Glomerular endothelial cell (primary cell): Measurements from ENCODE around the gene N4BP2L1. TPM values are rescaled to one million over a fixed set of nuclear protein-coding genes. Genes with fewer than 3 reads are reported as not detected.

ENCODE experiments used
- DNase-seq: peaks from one replicate; pipeline ENCODE4 v3.0.0-alpha.2; 2011; ENCODE audit warnings: low read depth, low spot score; ENCODE audit errors: extremely low read depth
- total RNA-seq: library from RNA; depleted of rRNA; stranded (reverse); fragments of >200 nt; gene quantifications from 2 replicates; pipeline ENCODE4 v1.2.3, GENCODE V29; 2015

The N4BP2L1 gene
- total RNA-seq, 1 donor from 2014 or later: 5.7 TPM

DNA sequence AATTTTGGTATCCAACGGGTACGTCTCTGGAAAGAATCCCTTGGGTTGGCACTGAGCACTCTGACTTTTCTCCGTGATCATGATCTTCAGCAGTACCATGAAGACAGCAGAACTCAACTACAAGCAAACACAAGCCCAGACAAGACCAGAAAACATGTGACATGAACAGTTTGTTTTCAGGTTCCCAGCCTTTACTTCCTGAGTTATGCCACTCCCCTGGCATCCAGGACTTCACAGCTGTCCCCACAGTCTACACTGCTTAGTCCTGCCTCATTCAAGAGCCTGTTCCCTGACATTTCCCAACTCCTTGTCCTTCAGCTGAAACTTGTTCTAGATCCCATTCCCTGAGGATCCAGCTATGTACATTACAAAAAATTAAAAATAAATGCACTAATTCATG, 4.9 kb upstream of the N4BP2L1 start:
- no peak for DNase-seq

DNA sequence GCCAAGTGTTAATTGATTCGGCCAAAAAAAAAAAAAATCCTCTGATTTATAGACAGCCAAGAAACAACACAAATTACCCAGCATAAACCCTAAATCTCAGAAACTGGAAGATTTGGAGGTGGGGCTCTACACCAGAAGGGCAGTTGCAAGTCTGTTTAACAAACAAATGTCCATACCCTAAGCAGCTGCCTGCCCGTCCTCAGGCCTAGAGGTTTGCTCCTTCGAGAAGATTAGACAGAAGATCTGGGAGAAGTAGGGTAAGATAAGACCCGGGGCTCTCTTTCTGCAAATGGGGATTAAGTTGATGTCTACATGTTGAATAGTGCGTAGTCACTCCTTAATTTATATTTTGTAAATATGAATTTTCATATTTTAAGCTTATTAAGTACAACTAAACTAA, 3.4 kb upstream of the N4BP2L1 start:
- no peak for DNase-seq

DNA sequence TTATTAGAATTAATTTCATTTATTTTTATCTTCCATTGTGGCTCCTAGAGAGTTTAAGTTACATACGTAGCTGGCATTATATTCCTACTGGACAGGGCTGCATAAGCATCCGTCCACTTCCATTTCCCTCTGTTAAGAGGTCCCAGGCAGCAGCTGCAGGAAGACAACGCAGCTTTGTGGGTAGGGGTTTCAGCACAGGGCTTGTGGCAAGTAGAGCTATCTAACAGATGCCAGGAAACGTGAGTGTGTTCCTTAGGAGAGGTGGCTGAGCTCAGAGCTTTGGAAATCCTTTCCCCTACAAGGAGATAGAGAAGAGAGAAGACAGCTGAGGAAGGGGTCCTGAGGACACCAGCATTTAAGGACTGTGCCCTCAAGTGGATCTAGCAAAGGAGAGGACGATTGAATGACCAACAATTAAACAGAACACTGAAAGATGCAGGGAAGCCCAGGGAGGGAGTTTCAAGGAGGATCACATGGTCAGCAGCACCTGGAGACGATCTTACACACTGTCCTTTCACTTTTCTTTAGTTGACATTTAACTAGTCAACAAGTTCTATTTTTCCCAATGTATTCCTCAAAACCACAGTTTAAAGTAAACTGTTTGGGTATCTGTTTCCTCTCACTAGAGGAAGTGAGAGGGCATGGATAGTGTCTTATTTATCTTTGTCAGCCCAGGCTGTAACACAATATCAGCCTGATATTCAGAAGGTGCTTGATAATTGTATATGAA, 2.3 kb upstream of the N4BP2L1 start:
- DNase-seq: no peak

DNA sequence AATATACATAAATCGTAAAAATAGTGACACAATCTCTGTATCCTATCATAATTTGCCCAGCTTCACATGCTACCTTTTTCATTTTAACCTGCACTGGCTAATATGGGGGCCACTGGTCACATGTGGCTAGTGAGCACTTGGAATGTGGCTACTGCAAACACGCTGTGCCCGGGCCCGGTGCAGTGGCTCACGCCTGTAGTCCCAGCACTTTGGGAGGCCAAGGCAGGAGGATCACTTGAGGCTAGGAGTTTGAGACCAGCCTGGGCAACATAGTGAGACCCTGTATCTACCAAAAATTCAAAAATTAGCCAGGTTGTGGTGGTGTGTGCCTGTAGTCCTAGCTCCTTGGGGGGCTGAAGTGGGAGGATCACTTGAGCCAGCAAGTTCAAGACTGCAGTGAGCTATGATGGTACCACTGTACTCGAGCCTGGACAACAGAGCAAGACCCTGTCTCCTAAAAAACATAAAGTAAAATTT, 1.5 kb upstream of the N4BP2L1 start:
- DNase-seq: no peak

DNA sequence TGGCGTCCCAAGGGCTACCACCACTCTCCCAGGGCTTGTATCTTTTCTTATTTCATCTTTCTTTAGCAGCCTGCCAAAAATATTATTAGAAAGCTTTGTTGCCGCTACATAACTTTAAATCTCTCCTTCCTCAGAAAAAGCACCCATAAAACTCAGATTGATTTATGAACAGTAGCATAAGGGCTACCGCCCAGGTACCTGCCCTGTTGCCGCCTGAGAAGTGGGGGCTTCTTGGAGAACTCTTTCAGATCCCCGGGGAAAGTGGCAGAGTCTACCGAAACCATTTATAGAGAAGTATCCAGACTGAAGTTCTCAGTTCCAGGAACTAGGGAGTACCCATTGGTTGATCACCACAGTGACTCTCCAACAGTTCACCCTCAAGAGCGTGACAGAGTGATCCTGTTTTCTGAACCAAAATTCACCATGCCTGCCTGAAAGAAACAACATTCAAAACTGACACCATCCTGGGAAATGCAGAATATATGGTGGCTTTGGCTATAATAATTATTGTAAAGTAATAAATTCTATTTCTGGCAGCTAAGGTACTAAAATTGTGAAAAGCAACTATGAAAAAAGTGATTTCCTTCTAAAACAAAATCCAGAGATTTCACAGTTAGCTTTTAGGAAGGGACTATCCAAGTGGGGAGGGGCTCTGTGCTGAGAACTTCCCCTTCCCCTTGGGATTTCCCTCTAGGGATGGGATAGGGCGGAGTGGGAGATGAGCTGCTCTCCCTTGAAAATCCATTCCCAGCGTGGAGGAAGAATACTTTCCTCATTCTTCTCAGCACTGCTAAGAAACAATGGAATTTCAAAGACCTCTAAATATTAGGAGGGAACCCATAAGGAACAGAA, 877 bp upstream of the N4BP2L1 start:
- no peak for DNase-seq

DNA sequence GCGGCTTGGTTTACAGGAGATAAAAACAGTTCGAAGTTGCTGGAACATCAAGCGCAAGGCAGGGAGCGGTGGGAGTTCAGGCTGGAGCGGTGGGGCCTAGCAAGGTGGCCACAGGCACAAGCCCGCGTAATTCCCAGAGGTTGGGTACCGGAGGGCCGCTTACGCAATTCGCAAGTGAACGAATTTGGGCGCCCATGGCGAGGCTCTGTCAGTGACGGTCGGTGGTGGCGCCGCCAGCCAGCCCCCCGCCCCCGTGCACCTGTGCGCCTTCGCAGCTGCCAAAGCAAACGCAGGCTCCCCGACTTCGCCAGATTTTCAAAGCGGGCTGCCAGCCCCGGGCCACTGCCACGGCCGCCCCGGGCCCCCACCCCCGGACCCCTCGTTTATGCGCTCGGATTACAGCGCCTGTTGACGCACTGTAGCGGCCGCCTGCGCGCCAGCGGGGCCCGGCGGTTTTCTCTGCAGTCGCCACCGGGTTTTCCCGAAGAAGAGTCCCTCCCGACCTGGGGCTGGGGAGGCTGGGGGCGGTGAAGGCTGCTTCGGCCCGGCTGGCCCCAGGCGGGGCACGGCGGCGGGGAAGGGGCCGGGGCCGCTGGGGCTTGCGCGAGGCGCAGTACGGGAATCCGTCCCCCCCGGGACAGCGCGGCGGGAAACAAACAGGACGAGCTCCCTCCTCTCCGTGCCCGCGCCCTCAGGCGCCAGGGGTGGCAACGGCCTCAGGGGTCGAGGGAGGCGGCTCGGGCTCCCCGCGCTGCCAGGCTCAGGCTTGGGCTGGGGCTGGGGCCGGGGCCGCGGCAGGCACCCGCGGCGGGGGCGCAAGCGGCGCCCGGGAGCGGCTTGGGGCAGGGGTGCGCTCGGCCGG, 709 bp downstream of the N4BP2L1 start:
- no peak for DNase-seq

DNA sequence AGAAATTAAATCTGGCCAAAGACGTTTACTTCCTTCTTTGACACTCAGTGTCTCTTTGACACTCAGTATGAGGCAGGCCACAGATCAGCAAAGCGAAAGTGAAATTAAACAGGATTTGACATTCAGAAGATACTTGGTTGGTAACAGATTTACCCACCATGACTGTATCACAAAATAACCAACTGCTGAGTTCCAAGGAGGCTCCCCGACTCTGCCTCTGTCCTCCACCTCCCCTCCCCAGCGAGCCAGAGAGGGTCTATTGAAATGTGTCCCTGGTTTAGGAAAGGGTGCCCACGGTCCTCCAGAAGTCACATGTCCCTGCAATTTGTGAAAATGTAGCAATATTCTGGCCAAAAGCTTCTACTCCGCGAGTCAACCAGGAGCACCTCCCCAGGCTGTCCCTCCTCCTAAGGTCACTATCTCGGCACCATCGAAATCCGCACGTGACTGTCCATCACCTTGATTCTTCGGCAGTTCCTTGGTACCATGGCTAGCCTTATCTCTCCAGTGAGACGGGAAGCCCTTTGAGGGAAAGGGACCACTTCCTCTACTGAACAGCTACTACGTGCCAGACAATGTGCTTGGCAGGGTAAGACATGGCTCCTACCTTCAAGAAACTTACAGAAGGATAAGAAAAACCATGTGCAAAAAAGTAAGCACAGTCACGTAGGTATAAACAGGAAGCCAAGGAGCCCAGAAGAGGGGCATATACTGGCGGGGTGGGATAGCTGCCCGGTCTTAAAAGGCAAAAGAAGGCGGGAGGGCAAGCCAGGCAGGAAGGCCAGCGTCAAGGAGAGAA, 1.5 kb downstream of the N4BP2L1 start:
- DNase-seq: no peak

DNA sequence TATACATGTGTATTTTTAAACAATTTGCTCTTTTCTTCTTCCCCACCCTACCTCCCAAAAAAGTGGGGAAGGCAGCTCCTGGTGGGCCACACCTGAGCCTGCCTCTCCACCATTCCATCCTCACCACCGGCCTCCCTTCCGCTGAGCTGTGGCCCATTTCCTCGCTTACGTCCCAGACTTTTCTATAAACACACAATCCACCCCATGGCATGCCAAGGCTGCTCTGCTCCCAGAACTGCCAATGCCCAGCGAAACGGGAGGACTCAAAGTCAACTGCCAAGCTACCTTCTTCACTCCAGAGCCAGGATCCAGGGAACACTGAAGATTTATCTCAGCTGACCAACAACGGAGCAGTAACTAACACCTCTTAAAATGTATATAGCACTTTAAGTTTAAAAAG, 2.8 kb downstream of the N4BP2L1 start:
- DNase-seq: no peak

DNA sequence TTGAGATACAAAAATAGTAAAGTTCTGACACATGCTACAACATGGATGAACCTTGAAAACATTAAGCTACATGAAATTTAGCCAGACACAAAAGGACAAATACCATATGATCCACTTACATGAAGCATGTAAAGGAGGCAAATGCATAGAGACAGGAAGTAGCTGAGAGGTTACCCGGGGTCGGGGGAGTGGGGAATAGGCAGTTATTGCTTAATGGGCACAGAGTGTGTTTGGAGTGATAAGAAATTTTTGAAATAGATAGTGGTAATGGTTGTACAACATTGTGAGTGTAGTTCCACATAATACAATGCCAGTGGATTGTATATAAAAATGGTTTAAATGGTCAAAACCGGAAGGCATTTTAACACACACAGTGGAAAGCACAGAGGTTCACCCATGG, 4.3 kb downstream of the N4BP2L1 start:
- DNase-seq: no peak

DNA sequence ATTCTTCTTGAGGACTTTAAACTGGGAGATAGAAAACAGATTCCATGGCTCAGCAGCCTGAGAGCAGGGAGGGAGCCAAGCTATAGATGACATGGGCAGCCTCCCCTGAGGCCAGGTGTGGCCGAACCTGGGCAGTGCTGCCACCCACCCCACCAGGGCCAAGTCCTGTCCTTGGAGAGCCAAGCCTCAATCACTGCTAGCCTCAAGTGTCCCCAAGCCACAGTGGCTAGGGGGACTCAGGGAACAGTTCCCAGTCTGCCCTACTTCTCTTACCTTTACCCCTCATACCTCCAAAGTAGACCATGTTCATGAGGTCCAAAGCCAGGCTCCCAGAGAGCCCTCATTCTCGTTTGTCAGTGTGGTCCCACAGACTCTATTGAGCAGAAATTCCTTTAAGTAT, 8.1 kb downstream of the N4BP2L1 start:
- no peak for DNase-seq

DNA sequence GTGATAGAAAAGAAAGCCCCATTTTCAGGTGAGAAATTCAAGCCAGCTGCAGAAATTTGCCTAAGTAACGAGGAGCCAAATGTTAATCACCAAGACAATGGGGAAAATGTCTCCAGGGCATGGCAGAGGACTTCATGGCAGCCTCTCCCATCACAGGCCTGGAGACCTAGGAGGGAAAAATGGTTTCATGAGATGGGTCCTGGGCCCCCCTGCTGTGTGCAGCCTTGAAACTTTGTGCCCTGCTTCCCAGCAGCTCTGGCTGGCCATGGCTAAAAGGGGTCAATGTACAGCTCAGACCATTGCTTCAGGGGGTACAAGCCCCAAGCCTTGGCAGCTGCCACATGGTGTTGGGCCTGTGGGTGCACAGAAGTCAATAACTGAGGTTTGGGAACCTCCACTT, 9.9 kb downstream of the N4BP2L1 start:
- no peak for DNase-seq

DNA sequence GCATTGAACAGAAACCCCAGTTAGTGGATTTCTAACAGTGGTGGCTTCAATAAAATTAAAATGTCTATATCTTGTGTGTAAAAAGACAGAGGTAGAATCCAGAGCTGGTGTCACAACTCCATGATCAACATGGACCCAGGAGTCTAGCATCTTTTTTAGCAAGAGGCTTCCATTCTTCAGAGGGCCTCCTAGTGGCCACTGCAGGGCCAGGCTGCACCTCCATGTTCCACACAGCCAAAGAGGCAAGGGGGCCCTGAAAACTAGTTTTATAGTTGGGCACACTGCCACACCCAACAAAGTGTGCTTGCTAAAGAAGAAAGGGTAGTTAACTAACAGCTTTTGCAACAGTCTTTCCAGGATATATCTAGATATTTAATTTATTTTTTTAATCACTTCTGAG, 12.9 kb downstream of the N4BP2L1 start:
- no peak for DNase-seq

DNA sequence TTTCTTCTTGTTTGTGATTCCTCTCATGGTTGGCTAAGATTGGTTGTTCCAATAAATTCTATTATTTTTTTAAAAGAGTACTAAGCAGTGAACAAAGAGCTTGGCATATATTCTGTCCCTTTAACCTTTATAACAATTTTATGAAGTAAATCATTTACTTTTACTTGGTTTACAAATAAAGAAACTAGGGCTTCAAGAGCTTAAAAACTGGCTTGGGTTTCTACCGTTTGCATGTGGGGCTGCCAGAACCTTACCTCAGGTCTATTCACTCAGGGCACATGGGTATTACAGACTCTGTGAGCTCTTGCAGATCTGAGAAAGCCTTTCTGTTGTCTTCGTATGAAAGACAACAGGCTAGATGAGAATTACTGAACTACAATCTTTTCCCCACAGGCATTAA, 13.3 kb downstream of the N4BP2L1 start:
- DNase-seq: no peak

DNA sequence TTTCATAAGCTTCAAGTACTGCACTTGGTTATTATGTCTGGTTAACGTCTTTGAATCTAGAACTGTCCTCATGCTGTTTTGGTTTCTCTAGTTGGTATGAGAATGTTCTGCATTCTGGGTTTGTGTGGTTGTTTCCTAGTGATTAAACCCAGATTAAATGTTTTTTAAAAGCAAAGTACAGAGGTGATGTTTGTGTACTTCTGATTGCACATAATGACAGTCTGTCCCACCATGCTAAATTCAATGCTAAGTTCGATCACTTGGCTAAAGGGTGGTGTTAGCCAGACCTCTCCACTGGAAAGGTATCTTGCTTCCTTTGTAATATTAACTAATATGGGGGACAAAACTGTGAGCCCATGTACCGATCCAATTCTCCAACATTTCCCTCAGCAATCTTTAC, 14.6 kb downstream of the N4BP2L1 start:
- no peak for DNase-seq

DNA sequence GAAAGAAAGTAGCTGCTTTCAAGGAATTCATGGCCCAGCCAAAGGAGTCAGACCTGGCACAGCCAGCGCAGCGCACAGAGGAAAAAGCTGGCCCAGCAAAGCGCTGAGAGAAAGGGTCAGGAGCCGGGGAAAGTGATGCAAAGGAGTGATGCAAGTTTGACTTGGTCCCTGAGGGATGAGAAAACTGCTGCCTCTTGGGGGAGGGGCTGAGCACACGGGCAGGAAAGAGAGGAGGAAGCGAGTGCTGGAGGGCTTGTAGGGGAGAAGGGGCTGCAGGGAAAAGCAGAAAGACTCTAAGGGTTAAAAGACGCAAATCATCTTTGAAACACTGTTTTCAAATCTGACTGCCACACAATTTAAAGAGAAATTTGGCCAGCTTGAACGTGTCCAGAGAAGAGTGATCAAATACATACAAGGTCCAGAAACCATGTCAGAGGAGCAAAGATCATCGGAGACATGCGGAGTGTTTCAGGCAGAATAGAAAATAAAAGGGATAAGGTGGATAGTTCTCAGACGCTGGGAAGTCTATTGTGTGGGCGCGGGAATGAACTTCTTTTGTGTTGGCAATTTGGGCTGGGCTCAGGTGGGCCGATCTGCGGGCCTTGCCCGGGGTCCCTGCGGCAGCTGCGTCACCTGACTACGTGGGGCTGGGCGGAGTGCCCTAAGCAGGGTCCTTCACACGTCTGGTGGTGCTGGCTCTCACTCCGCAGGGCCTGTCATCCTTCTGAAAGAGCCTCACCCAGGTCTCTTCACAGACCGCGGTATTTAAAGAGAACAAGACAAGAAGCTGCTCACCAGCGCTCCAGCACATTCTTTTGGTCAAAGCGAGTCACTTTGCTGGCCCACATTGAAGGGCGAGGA, 18.1 kb downstream of the N4BP2L1 start:
- DNase-seq: no peak

DNA sequence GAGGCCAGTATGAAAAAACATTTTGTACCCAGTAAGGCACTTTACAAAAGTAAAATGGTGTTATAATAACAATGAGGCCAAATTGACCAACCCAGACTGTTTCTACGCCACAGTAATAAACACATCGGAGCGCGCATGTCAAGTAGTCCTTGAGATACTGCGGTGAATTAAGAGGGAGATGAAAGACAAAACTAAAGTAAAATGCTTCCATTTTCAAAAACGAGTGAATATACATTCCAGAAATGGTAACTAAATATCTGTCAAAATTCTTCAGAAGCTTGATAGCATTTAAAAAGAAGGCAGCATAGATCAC, 19.0 kb downstream of the N4BP2L1 start:
- no peak for DNase-seq

DNA sequence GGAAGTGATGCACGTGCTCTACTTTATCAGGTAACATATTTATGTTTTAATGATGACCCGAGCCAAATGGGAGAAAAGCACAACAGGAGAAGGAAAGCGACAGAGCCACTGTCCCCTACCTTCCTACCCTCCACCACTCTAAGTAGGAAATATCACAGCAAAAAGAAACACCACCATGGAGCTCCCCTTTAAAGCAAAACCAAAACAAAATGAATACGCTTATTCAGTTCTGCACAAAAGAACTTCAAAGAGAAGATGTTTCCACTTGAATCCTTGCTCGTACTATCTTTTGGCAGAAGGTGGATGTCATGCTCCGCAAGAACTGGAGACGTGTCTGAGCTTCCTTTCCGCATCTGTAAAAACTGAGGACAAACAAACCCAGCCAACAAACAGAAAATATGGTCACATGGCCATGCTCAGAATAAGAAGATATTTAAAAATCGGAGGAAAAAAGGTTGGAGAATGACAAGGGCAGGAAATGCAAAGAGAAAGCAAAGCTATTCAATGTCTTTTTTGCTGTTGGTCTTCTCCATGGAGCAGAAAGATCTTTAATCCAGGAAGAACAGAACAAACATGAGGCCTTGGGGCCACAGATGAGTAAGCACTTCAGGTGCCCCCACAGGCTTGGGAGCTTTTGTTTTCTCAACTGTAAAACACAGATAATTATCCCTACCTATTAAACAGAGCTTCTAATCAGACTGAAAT, 19.5 kb downstream of the N4BP2L1 start:
- no peak for DNase-seq

DNA sequence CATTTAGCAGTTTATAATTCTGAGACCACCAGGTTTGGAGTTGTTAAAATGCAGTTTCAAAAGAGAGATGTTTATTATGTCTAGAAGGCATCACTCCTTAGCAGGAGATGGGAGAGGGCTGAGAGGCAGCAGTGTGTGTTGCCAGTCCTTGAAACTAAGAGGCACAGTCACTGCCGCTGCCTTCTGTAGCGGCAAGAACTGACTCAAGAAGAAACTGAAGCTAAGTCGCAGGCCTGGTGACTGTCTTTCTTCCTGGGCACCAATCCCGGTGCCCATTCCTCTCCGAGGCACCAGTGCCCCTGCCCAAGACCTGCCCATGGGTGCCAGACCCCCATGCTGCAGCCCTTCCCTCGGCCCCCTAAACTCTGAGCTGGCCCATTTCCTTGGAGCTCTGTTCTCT, 20.1 kb downstream of the N4BP2L1 start:
- no peak for DNase-seq

DNA sequence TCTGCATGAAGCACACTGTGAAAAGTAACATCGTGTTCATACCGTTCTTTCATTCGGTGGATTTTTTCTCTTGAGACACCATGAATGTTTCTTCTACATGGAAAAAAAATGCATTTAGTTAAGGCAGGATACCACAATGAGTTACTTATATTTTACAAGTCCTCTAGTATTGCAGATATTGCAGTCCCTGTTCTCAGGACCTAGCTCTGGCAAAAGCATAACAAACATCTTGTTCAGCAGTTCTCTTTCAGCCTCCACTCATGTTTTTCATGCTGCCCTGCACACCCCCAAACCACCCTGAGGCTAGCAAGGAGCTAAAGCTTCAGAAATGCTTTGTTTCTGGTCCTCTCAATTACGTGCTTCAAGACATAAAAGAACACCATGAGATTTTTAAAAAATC, 24.8 kb downstream of the N4BP2L1 start:
- no peak for DNase-seq
